SHP77 (cell line): ENCODE measurements around the gene LSP1.
"Not testable (repeated sequence)": the region's sequence is repeated elsewhere in the genome, so short reads cannot be mapped to it uniquely, and the experiment has no call there.

ENCODE experiments used
- DNase-seq, 2 experiments: peaks; one replicate each; lab custom pipeline; 2025; lab: John Stamatoyannopoulos, UW

Gene LSP1

GRCh38 chr11:1852877-1853276 is at the start of gene LSP1:
LSP1 (plus strand) TSS chr11:1853084; CDS start chr11:1853145, 61 bp downstream.
- no peak for DNase-seq

- no peak for DNase-seq
Observed at GRCh38 chr11:1803246-1803645, 49.6 kb upstream of the LSP1 start.

- DNase-seq = not testable (repeated sequence)
Observed at GRCh38 chr11:1803835-1804519, 48.9 kb upstream of the LSP1 start.

GRCh38 chr11:1805525-1805924 is 47.4 kb upstream of the LSP1 start:
- no peak for DNase-seq

- DNase-seq = no peak
Observed at GRCh38 chr11:1807264-1807995, 45.5 kb upstream of the LSP1 start.

GRCh38 chr11:1810761-1811160 is 42.1 kb upstream of the LSP1 start:
- no peak for DNase-seq

DNA sequence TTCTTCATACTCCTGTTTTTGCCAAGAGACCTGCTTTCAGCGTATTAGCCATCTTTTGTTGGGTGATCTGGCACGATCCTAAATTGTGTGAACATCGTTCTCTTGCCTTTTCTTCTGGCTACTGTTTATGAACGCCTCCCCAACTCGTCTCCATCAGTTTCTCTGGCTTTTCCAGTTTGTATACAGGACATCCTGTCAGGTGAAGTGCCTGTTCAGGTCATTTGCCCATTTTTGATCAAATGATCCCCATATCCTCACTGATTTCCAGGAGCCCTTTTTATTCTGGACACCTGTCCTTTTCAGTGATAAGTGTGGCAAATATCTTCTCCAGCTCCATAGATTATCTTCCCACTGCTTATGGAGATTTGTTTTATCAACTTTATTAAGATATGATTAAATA is 40.6 kb upstream of the LSP1 start:
- no peak for DNase-seq

DNA sequence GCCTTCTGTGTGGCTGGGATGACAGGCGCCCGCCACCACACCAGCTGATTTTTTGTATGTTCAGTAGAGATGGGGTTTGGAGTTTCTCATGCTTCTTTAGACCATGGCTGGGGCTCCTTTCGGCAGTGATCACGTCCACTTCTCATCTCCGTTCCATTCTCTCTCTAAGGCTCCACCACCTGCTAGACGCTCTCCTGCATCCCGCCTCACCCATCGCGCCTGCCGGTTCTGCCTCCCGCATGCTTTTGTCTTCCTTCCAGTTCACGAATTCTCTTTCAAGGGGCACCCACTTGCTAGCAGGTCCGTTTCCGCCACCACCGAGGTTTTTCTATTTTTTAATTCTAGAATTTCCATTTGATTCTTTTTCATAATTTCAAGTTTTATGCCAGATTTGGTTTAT is 40.1 kb upstream of the LSP1 start:
- DNase-seq = no peak

GRCh38 chr11:1813356-1813755 is 39.5 kb upstream of the LSP1 start:
- DNase-seq = not testable (repeated sequence)

DNA sequence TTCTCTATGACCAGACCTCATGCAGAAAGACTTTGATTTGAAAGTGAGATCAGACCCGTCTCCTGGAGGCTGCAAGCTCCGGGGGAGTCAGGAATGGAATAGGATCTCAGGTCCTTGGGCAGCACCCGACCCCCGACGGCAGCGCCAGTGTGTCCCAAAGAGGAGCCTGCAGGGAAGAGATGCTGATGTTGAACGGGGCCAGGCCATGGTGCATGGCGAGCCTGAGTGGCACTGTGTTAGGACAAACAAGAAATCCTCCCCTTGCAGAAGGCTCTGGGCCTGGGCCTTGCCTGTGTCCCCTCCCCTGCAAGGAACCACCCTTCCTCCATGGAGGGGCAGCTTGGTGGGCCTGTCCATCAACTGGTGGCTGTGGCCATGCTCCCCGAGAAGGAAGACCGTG is 38.2 kb upstream of the LSP1 start:
- no peak for DNase-seq

DNA sequence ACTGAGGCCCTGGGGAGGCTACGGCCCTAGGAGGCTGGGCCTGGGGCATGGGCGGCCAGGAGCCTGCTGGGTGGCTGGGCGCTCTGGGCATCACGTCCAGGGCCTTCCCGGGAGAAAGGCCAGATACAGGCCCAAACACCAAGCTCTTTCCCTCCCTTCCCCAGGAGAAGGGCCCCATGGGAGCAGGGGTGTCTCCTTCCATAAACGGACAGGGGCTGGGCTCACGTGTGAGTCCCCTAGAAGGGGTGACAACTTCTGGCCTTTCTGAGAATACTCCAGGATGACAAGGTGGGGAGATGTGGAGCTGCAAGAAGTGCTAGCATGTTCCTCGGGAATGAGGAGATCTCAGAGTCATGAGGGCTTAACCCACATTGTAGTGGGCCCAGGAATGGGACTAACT is 37.6 kb upstream of the LSP1 start:
- no peak for DNase-seq

GRCh38 chr11:1815751-1816150 is 37.1 kb upstream of the LSP1 start:
- DNase-seq = no peak

- DNase-seq = no peak
Observed at GRCh38 chr11:1817000-1817399, 35.9 kb upstream of the LSP1 start.

GRCh38 chr11:1817511-1817910 is 35.4 kb upstream of the LSP1 start:
- DNase-seq = no peak

- DNase-seq = no peak
Observed at GRCh38 chr11:1819074-1819473, 33.8 kb upstream of the LSP1 start.

GRCh38 chr11:1820463-1821325 is 32.2 kb upstream of the LSP1 start:
- no peak for DNase-seq

GRCh38 chr11:1821562-1821961 is 31.3 kb upstream of the LSP1 start:
- no peak for DNase-seq

DNA sequence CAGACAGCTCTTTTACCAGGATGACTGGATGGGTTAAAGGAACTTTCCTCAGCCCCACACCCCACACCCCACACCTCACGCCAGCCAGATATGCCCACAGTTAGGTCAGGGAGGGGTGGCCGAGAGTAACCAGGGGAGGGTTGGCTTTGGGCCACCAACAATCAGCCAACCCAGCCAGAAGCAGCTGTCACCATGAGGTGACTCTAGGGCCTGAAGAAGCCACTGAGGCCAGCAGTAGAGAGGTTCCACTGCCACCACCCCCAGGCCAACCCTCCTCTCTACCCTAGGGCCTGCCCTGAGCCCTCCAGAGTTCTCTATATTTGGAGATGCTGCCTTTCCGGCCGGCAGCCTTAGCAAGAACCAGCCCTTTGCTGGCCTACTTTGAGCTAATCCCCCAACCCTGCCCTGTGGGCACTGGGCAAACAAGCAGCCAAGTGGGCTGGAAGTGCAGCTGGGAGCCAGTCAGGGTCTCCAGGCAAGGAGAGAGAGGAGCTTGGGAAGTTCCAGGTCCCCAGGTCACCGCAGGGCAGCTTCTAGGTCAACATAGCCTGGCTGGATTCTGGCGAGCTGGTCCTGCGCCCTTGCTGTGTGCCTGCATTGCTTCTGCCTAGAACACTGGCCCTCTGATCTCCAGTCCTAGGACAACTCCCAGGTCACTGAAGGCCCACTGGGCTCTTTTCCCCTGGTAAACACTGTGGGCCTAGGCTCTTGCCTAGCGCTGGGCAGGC is 30.1 kb upstream of the LSP1 start:
- no peak for DNase-seq

GRCh38 chr11:1823376-1824220 is 29.3 kb upstream of the LSP1 start:
- DNase-seq = no peak

- DNase-seq = no peak
Observed at GRCh38 chr11:1824221-1825038, 28.5 kb upstream of the LSP1 start.
